PC-3 (cell line): Measurements from ENCODE around the gene SLF2. TPM values are rescaled to one million over a fixed set of nuclear protein-coding genes. Genes with fewer than 3 reads are reported as not detected.

ENCODE experiments used
- ATAC-seq: fragments of 200-7000 bp; cut with Tn5 transposase; 2 replicates; pipeline ENCODE4 v1.9.1; 2020; ENCODE audit warnings: mild to moderate bottlenecking, moderate library complexity
- BruUV-seq: library from RNA; stranded (reverse); fragments of 400-500 nt; replicated peaks from 2 replicates; lab custom pipeline; 2021; lab: Mats Ljungman, UMichigan
- CTCF ChIA-PET: fragments of 300-600 bp; sonication (Branson Sonifier 250); formaldehyde crosslinking; loops from one replicate; lab custom pipeline; 2022; ENCODE audit warnings: antibody characterized with exemption; lab: Charles Lee
- POLR2A ChIA-PET: fragments of 300-600 bp; sonication (Branson Sonifier 250); formaldehyde crosslinking; loops from one replicate; lab custom pipeline; 2022; ENCODE audit warnings: antibody characterized with exemption; ENCODE audit not compliant: unreplicated experiment; lab: Charles Lee
- DNase-seq: peaks from one replicate; pipeline ENCODE4 v3.0.0-alpha.2; 2015
- H2AFZ ChIP-seq: fragments of 300-600 bp; sonication (generic); 2 replicates; pipeline ENCODE4 v1.6.0; 2016; ENCODE audit warnings: antibody characterized with exemption, low read length
- H3F3A ChIP-seq: fragments of 300-600 bp; sonication (generic); one replicate; pipeline ENCODE4 v1.6.0; 2017; ENCODE audit warnings: antibody characterized with exemption, low read length, control low read depth, mild to moderate bottlenecking; ENCODE audit not compliant: unreplicated experiment
- H3K27ac ChIP-seq: fragments of 300-600 bp; sonication (generic); 2 replicates; pipeline ENCODE4 v1.5.1; 2016; ENCODE audit warnings: mild to moderate bottlenecking, low read length
- H3K27me3 ChIP-seq: fragments of 300-600 bp; sonication (generic); 2 replicates; pipeline ENCODE4 v1.6.1; 2016; ENCODE audit warnings: low read length, mixed read lengths
- H3K36me3 ChIP-seq: fragments of 300-600 bp; sonication (generic); 2 replicates; pipeline ENCODE4 v1.6.1; 2016; ENCODE audit warnings: low read depth, mixed run types, low read length, mixed read lengths
- H3K4me1 ChIP-seq: fragments of 300-600 bp; sonication (generic); 2 replicates; pipeline ENCODE4 v1.5.1; 2016; ENCODE audit warnings: low read length; ENCODE audit not compliant: insufficient read depth
- H3K4me2 ChIP-seq: fragments of 300-600 bp; sonication (generic); 2 replicates; pipeline ENCODE4 v1.6.0; 2016; ENCODE audit warnings: low read length
- H3K4me3 ChIP-seq: fragments of 300-600 bp; sonication (generic); 2 replicates; pipeline ENCODE4 v1.5.1; 2016; ENCODE audit warnings: mild to moderate bottlenecking, low read length, mixed read lengths
- H3K79me2 ChIP-seq: fragments of 300-600 bp; sonication (generic); 2 replicates; pipeline ENCODE4 v1.6.1; 2017; ENCODE audit warnings: low read length, mixed read lengths
- H3K9ac ChIP-seq: fragments of 300-600 bp; sonication (generic); 2 replicates; pipeline ENCODE4 v1.6.0; 2016; ENCODE audit warnings: mild to moderate bottlenecking, low read length
- H3K9me2 ChIP-seq: fragments of 300-600 bp; sonication (generic); replicated peaks from 2 replicates; pipeline ENCODE4 v1.6.1; 2016; ENCODE audit warnings: mixed run types, low read length, mixed read lengths
- H3K9me3 ChIP-seq: fragments of 300-600 bp; sonication (generic); 2 replicates; pipeline ENCODE4 v1.6.1; 2016; ENCODE audit warnings: low read length, mixed read lengths
- H4K20me1 ChIP-seq: fragments of 300-600 bp; sonication (generic); 2 replicates; pipeline ENCODE4 v1.6.1; 2016; ENCODE audit warnings: low read length, mixed read lengths
- EZH2 ChIP-seq: fragments of 300-600 bp; sonication (generic); IDR thresholded peaks from one replicate; pipeline ENCODE4 v1.6.1; 2017; ENCODE audit warnings: antibody characterized with exemption, mild to moderate bottlenecking, low read length; ENCODE audit not compliant: unreplicated experiment
- EZH2phosphoT487 ChIP-seq: fragments of 300-600 bp; sonication (generic); IDR thresholded peaks from 2 replicates; pipeline ENCODE4 v1.6.1; 2018; ENCODE audit warnings: mild to moderate bottlenecking, antibody characterized with exemption, low read length, borderline replicate concordance
- intact Hi-C: fragments of 100-400 bp; cut with micrococcal nuclease; formaldehyde crosslinking; loops from 2 replicates; pipeline ENCODE4 v1.9.0; 2023
- total RNA-seq: library from RNA; depleted of rRNA; stranded (reverse); fragments of >200 nt; gene quantifications from 2 replicates; pipeline ENCODE4 v1.2.3, GENCODE V29; 2014
- TF ChIP-seq, protein P1 (sequence below): fragments of 300-600 bp; sonication (generic); conservative IDR thresholded peaks from 2 replicates; pipeline ENCODE4 v1.5.1; 2017; ENCODE audit warnings: antibody characterized with exemption, low read depth, mild to moderate bottlenecking, low read length

Gene SLF2
- total RNA-seq, 1 experiment from 2014 or later, result 19.5 TPM

DNA sequence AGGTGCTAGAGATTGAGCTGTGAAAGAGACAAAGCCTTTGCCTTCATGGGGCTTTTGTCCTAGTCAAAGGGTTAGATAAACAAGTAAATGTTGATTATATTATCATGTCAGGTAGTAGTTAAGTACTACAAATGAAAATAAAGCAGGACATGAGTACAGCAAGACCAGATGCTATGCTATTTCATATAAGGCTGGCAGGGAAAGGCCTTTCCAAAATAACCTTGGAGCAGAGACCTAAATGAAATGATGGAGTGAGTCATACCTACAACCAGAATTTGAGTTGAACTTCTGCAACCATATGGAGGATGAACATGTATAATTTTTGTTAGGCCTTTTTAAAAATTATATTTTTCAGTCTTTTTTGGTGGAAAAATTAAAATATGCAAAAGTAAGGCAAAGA, 33.0 kb downstream of the SLF2 start:
- Histone ChIP-seq H3K9me2 (no peaks in the 10 kb centered on the region), H3K27me3 (no peaks in the 10 kb centered on the region), H2AFZ (no peak overlapping the region), H3K4me2 (no peak overlapping the region), H3K27ac (no peak overlapping the region), H3K36me3 (peaks cover 39% of the 10 kb centered on the region), H3K4me1 (no peaks in the 10 kb centered on the region), H3K9me3 (no peaks in the 10 kb centered on the region), H3K79me2 (no peaks in the 10 kb centered on the region), H3K4me3 (no peak overlapping the region), H4K20me1 (no peaks in the 10 kb centered on the region), H3F3A (no peaks in the 10 kb centered on the region), H3K9ac (no peak overlapping the region)
- ATAC-seq, result no peak
- TF ChIP-seq, protein P1, sequence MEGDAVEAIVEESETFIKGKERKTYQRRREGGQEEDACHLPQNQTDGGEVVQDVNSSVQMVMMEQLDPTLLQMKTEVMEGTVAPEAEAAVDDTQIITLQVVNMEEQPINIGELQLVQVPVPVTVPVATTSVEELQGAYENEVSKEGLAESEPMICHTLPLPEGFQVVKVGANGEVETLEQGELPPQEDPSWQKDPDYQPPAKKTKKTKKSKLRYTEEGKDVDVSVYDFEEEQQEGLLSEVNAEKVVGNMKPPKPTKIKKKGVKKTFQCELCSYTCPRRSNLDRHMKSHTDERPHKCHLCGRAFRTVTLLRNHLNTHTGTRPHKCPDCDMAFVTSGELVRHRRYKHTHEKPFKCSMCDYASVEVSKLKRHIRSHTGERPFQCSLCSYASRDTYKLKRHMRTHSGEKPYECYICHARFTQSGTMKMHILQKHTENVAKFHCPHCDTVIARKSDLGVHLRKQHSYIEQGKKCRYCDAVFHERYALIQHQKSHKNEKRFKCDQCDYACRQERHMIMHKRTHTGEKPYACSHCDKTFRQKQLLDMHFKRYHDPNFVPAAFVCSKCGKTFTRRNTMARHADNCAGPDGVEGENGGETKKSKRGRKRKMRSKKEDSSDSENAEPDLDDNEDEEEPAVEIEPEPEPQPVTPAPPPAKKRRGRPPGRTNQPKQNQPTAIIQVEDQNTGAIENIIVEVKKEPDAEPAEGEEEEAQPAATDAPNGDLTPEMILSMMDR, result no peak
- no peak for TF ChIP-seq EZH2phosphoT487
- no peak for TF ChIP-seq EZH2
- intact Hi-C loops, result no loop called here
- DNase-seq, result no peak
- POLR2A ChIA-PET, result no interaction called here
- no TSS peak for BruUV-seq
- CTCF ChIA-PET, result no interaction called here

DNA sequence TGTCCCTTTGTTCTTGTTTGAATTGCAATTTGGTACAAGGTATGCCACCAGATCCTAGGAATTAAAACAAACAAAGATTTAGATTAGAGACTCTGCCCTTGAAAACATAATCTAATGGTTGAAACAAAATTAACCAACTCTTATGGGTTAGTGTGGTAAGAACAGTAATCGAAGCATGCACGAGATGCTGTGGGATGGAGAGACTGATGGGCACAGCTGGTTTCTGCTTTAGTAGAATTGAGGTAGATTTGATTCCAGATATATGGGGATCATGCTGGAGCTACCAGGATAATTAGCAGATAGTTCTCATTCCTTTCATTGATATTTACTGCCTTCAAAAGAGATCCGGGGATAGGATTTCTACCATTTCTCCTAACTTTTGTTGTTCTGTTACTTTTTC, 36.2 kb downstream of the SLF2 start:
- DNase-seq, result no peak
- Histone ChIP-seq H3K9me2 (no peaks in the 10 kb centered on the region), H3K79me2 (no peaks in the 10 kb centered on the region), H3K27ac (no peak overlapping the region), H3F3A (no peaks in the 10 kb centered on the region), H3K27me3 (no peaks in the 10 kb centered on the region), H3K36me3 (peaks cover 43% of the 10 kb centered on the region), H3K4me3 (no peak overlapping the region), H3K4me2 (no peak overlapping the region), H3K4me1 (no peaks in the 10 kb centered on the region), H3K9me3 (no peaks in the 10 kb centered on the region), H4K20me1 (no peaks in the 10 kb centered on the region), H3K9ac (no peak overlapping the region), H2AFZ (no peak overlapping the region)
- intact Hi-C loops, result no loop called here
- ATAC-seq, result no peak
- ChIA-PET CTCF (no interaction called here), POLR2A (no interaction called here)
- TF ChIP-seq EZH2 (no peak), EZH2phosphoT487 (no peak)
- TF ChIP-seq, protein P1, result no peak
- no TSS peak for BruUV-seq

DNA sequence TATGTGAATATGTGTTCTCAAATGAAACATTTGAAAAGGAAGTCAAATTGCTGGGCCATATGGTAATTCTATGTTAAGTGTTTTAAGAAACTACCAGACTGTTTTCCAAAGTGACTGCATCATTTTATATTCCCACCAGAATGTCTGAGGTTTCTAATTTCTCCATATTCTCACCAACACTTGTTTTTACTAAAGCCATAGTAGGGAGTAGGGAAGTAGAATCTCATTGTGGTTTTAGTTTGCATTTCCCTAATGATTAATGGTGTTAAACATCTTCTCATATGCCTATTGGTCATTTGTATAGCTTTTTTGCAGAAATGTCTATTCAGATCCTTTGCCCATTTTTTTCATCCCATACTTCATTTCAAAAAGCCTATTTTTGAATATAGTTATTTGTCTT, 47.5 kb downstream of the SLF2 start:
- Histone ChIP-seq H3K9me2 (no peaks in the 10 kb centered on the region), H3K27me3 (no peaks in the 10 kb centered on the region), H3K36me3 (peaks cover 30% of the 10 kb centered on the region), H3K9me3 (no peaks in the 10 kb centered on the region), H3K4me2 (no peak overlapping the region), H3K9ac (no peak overlapping the region), H4K20me1 (no peaks in the 10 kb centered on the region), H3K27ac (no peak overlapping the region), H3K4me3 (no peak overlapping the region), H3K79me2 (no peaks in the 10 kb centered on the region), H3K4me1 (no peaks in the 10 kb centered on the region), H2AFZ (no peak overlapping the region), H3F3A (no peaks in the 10 kb centered on the region)
- DNase-seq, result no peak
- ATAC-seq, result no peak
- BruUV-seq, result no TSS peak
- TF ChIP-seq EZH2phosphoT487 (no peak), EZH2 (no peak)
- TF ChIP-seq, protein P1, result no peak
- intact Hi-C loops, result no loop called here
- ChIA-PET CTCF (no interaction called here), POLR2A (no interaction called here)
